ENCODE measurements around the gene RNF41.

The RNF41 gene

DNA sequence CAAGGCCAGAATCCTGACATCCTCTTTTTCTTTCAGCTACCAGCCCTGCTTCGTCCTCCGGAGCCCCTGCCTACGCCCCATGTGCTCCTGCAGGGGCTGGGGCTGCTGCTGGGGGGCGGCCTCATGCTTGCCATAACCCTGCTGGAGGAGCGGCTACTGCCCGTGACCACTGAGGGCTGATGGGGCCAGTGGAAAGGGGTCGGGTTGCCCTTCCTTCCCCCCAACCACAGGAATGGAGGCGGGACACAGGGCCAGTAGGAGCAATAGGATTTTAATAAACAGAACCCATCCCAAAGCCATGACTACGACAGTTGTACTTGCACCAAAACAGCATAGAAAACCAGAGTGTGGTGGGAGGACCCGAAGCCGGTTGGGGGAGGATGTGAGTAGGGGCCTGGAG is 15.8 kb upstream of the RNF41 start:
- no peak overlapping the region for H4K8ac ChIP-seq (ENCODE audit: low read depth, low read length)
- H3K4ac ChIP-seq (ENCODE audit: low read length): no peak overlapping the region
- no peak overlapping the region for H2AK5ac ChIP-seq (ENCODE audit: low read depth, low read length)
- H2BK120ac ChIP-seq (ENCODE audit: low read depth, low read length): no peak overlapping the region
- no CpG with 5 or more reads among the region's 11 CpGs for WGBS, 2 donors (ENCODE audit: extremely low coverage in 2 of 2, insufficient read length in 2 of 2, insufficient replicate concordance in 1 of 2)
- no peak overlapping the region for H2BK15ac ChIP-seq (ENCODE audit: low read length)
- no peak overlapping the region for H3K27ac ChIP-seq (replicated peaks; ENCODE audit: low read length)
- no peak overlapping the region for H3K14ac ChIP-seq (ENCODE audit: low read length)
- no peak overlapping the region for H3K9ac ChIP-seq (ENCODE audit: low read depth, low read length, poor library complexity)
- DNase-seq (ENCODE audit: low spot score): no peak
- peaks cover 4% of the 10 kb centered on the region for H3K79me1 ChIP-seq (ENCODE audit: low read depth, low read length)
- H3K36me3 ChIP-seq (replicated peaks in 1 of 2; ENCODE audit: control insufficient read depth in 2 of 2, insufficient read depth in 2 of 2, low read length in 2 of 2): peaks cover 39 to 64% of the 10 kb centered on the region in 2 donors
- no peaks in the 10 kb centered on the region for H3K27me3 ChIP-seq (ENCODE audit: control insufficient read depth in 3 of 3, insufficient read depth in 3 of 3, low read depth in 1 of 3, low read length in 3 of 3)
- peak overlapping the region; percentile 39 for H2BK5ac ChIP-seq (ENCODE audit: low read length)
- H3K23ac ChIP-seq (ENCODE audit: low read depth, low read length, poor library complexity): no peak overlapping the region
- no peak overlapping the region for H4K91ac ChIP-seq (ENCODE audit: low read depth, low read length, poor library complexity)
- peaks cover 0 to 2% of the 10 kb centered on the region in 2 donors for H3K4me1 ChIP-seq (ENCODE audit: control insufficient read depth in 2 of 2, insufficient read depth in 1 of 2, low read depth in 1 of 2, low read length in 2 of 2)
- peaks cover 5 to 7% of the 10 kb centered on the region in 2 donors for H3K9me3 ChIP-seq (replicated peaks in 1 of 2; ENCODE audit: control insufficient read depth in 2 of 2, insufficient read depth in 1 of 2, low read depth in 1 of 2, low read length in 2 of 2)
- H3K4me3 ChIP-seq (ENCODE audit: low read length in 2 of 2): no peak overlapping the region
- H3K18ac ChIP-seq (ENCODE audit: low read length): no peak overlapping the region
- no peak overlapping the region for H2AFZ ChIP-seq (ENCODE audit: low read length)
- H2BK12ac ChIP-seq (ENCODE audit: low read length): no peak overlapping the region
- no peak overlapping the region for H3K4me2 ChIP-seq (ENCODE audit: insufficient read depth, low read length, poor library complexity, severe bottlenecking)

DNA sequence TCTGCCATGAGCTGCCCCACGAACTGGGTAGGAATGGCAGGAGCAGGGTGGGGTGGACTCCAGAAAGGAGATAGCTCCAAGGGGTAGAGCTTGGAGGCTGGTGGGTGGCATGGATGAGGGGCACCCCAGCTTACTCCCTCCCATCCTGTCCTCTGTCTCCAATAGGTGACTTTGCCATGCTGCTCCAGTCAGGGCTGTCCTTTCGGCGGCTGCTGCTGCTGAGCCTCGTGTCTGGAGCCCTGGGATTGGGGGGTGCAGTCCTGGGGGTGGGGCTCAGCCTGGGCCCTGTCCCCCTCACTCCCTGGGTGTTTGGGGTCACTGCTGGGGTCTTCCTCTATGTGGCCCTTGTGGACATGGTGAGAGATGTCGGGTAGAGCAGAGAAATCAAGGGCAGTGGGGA is 15.3 kb upstream of the RNF41 start:
- H3K27me3 ChIP-seq (ENCODE audit: control insufficient read depth in 3 of 3, insufficient read depth in 3 of 3, low read depth in 1 of 3, low read length in 3 of 3): no peaks in the 10 kb centered on the region
- no CpG with 5 or more reads among the region's 5 CpGs for WGBS, 2 donors (ENCODE audit: extremely low coverage in 2 of 2, insufficient read length in 2 of 2, insufficient replicate concordance in 1 of 2)

DNA sequence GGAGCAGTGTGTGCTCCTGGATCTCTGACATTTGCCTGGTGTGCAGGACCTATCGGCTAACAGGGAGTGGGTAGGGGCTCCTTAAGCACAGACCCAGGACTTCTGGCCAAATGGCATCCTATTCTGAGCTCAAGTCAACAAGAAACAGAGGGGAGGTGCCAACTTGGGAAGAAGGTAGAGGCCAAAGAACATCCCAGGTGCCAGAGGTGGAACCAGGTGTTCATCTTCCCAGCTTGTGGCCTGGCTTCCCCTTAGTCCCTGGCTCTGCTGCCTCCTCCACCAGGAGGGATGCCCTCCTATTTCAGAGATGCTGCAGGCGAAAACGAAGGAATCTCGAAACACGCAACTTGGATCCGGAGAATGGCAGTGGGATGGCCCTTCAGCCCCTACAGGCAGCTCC is 14.4 kb upstream of the RNF41 start:
- Histone ChIP-seq H2BK120ac (ENCODE audit: low read depth, low read length) (no peak overlapping the region), H3K4me3 (ENCODE audit: low read length in 2 of 2) (no peak overlapping the region), H2BK15ac (ENCODE audit: low read length) (no peak overlapping the region), H3K27ac (replicated peaks; ENCODE audit: low read length) (no peak overlapping the region), H3K4ac (ENCODE audit: low read length) (no peak overlapping the region), H2AFZ (ENCODE audit: low read length) (no peak overlapping the region), H4K8ac (ENCODE audit: low read depth, low read length) (no peak overlapping the region), H2BK5ac (ENCODE audit: low read length) (no peak overlapping the region), H3K9ac (ENCODE audit: low read depth, low read length, poor library complexity) (no peak overlapping the region), H3K4me1 (ENCODE audit: control insufficient read depth in 2 of 2, insufficient read depth in 1 of 2, low read depth in 1 of 2, low read length in 2 of 2) (peaks cover 0 to 2% of the 10 kb centered on the region in 2 donors), H4K91ac (ENCODE audit: low read depth, low read length, poor library complexity) (no peak overlapping the region), H2BK12ac (ENCODE audit: low read length) (no peak overlapping the region), H2AK5ac (ENCODE audit: low read depth, low read length) (no peak overlapping the region), H3K18ac (ENCODE audit: low read length) (no peak overlapping the region), H3K23ac (ENCODE audit: low read depth, low read length, poor library complexity) (no peak overlapping the region), H3K36me3 (replicated peaks in 1 of 2; ENCODE audit: control insufficient read depth in 2 of 2, insufficient read depth in 2 of 2, low read length in 2 of 2) (peaks cover 28 to 49% of the 10 kb centered on the region in 2 donors), H3K4me2 (ENCODE audit: insufficient read depth, low read length, poor library complexity, severe bottlenecking) (no peak overlapping the region), H3K79me1 (ENCODE audit: low read depth, low read length) (no peaks in the 10 kb centered on the region), H3K27me3 (ENCODE audit: control insufficient read depth in 3 of 3, insufficient read depth in 3 of 3, low read depth in 1 of 3, low read length in 3 of 3) (no peaks in the 10 kb centered on the region), H3K14ac (ENCODE audit: low read length) (no peak overlapping the region), H3K9me3 (replicated peaks in 1 of 2; ENCODE audit: control insufficient read depth in 2 of 2, insufficient read depth in 1 of 2, low read depth in 1 of 2, low read length in 2 of 2) (peaks cover 0 to 2% of the 10 kb centered on the region in 2 donors)
- DNase-seq (ENCODE audit: low spot score): no peak
- no CpG with 5 or more reads among the region's 6 CpGs for WGBS, 2 donors (ENCODE audit: extremely low coverage in 2 of 2, insufficient read length in 2 of 2, insufficient replicate concordance in 1 of 2)

More for the DNA sequence above, 15.3 kb upstream of the RNF41 start:
- Histone ChIP-seq H3K9ac (ENCODE audit: low read depth, low read length, poor library complexity) (no peak overlapping the region), H2AFZ (ENCODE audit: low read length) (no peak overlapping the region), H3K23ac (ENCODE audit: low read depth, low read length, poor library complexity) (no peak overlapping the region), H2AK5ac (ENCODE audit: low read depth, low read length) (no peak overlapping the region), H4K91ac (ENCODE audit: low read depth, low read length, poor library complexity) (no peak overlapping the region), H2BK12ac (ENCODE audit: low read length) (no peak overlapping the region), H3K36me3 (replicated peaks in 1 of 2; ENCODE audit: control insufficient read depth in 2 of 2, insufficient read depth in 2 of 2, low read length in 2 of 2) (peaks cover 37 to 58% of the 10 kb centered on the region in 2 donors), H3K14ac (ENCODE audit: low read length) (no peak overlapping the region), H3K4ac (ENCODE audit: low read length) (no peak overlapping the region), H2BK15ac (ENCODE audit: low read length) (no peak overlapping the region), H3K4me2 (ENCODE audit: insufficient read depth, low read length, poor library complexity, severe bottlenecking) (no peak overlapping the region), H3K79me1 (ENCODE audit: low read depth, low read length) (peaks cover 2% of the 10 kb centered on the region), H3K4me3 (ENCODE audit: low read length in 2 of 2) (no peak overlapping the region), H4K8ac (ENCODE audit: low read depth, low read length) (no peak overlapping the region), H3K18ac (ENCODE audit: low read length) (no peak overlapping the region), H2BK120ac (ENCODE audit: low read depth, low read length) (no peak overlapping the region), H3K9me3 (replicated peaks in 1 of 2; ENCODE audit: control insufficient read depth in 2 of 2, insufficient read depth in 1 of 2, low read depth in 1 of 2, low read length in 2 of 2) (peaks cover 5 to 6% of the 10 kb centered on the region in 2 donors), H2BK5ac (ENCODE audit: low read length) (peak overlapping the region; percentile 39), H3K27ac (replicated peaks; ENCODE audit: low read length) (no peak overlapping the region), H3K4me1 (ENCODE audit: control insufficient read depth in 2 of 2, insufficient read depth in 1 of 2, low read depth in 1 of 2, low read length in 2 of 2) (peaks cover 0 to 2% of the 10 kb centered on the region in 2 donors)
- DNase-seq (ENCODE audit: low spot score): no peak

DNA sequence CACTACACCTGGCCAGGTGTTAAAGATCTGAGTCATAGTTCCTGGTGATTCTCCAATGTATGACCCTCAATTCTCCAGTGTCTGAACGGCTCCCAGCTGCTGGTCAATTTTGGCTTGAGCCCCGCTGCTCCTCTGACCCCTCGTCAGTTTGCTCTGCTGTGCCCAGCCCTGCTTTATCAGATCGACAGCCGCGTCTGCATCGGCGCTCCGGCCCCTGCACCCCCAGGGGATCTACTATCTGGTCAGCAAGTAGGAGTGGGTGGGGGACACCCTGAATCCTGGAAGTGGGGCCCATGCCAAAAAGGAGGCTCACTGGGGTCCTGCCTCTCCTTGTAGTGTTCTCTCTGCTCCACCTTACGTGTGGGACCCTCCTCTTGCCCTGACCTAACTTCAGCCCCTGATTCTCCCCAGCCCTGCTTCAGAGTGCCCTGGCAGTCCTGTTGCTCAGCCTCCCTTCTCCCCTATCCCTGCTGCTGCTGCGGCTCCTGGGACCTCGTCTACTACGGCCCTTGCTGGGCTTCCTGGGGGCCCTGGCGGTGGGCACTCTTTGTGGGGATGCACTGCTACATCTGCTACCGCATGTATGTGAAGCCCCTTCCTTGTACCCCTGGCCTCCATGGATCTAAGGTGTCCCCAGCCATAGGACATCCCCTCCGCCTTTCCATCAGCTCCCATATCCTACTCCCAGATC is 13.2 kb upstream of the RNF41 start:
- Histone ChIP-seq H3K4me2 (ENCODE audit: insufficient read depth, low read length, poor library complexity, severe bottlenecking) (no peak overlapping the region), H3K9ac (ENCODE audit: low read depth, low read length, poor library complexity) (peak overlapping the region; percentile 70), H3K27ac (replicated peaks; ENCODE audit: low read length) (no peak overlapping the region), H3K23ac (ENCODE audit: low read depth, low read length, poor library complexity) (no peak overlapping the region), H4K91ac (ENCODE audit: low read depth, low read length, poor library complexity) (no peak overlapping the region), H4K8ac (ENCODE audit: low read depth, low read length) (no peak overlapping the region), H2BK120ac (ENCODE audit: low read depth, low read length) (no peak overlapping the region), H3K4me3 (ENCODE audit: low read length in 2 of 2) (peak overlapping the region in 1 of 2 donors; percentile 32), H3K14ac (ENCODE audit: low read length) (no peak overlapping the region), H2AFZ (ENCODE audit: low read length) (no peak overlapping the region), H3K27me3 (ENCODE audit: control insufficient read depth in 3 of 3, insufficient read depth in 3 of 3, low read depth in 1 of 3, low read length in 3 of 3) (no peaks in the 10 kb centered on the region), H3K79me1 (ENCODE audit: low read depth, low read length) (no peaks in the 10 kb centered on the region), H3K36me3 (replicated peaks in 1 of 2; ENCODE audit: control insufficient read depth in 2 of 2, insufficient read depth in 2 of 2, low read length in 2 of 2) (peaks cover 21 to 37% of the 10 kb centered on the region in 2 donors), H3K9me3 (replicated peaks in 1 of 2; ENCODE audit: control insufficient read depth in 2 of 2, insufficient read depth in 1 of 2, low read depth in 1 of 2, low read length in 2 of 2) (peaks cover 0 to 2% of the 10 kb centered on the region in 2 donors), H2BK15ac (ENCODE audit: low read length) (no peak overlapping the region), H3K4me1 (ENCODE audit: control insufficient read depth in 2 of 2, insufficient read depth in 1 of 2, low read depth in 1 of 2, low read length in 2 of 2) (peaks cover 0 to 2% of the 10 kb centered on the region in 2 donors), H3K18ac (ENCODE audit: low read length) (no peak overlapping the region), H2BK12ac (ENCODE audit: low read length) (no peak overlapping the region), H2BK5ac (ENCODE audit: low read length) (no peak overlapping the region), H2AK5ac (ENCODE audit: low read depth, low read length) (peak overlapping the region; percentile 7), H3K4ac (ENCODE audit: low read length) (no peak overlapping the region)
- no peak for DNase-seq (ENCODE audit: low spot score)
- WGBS, 2 donors (ENCODE audit: extremely low coverage in 2 of 2, insufficient read length in 2 of 2, insufficient replicate concordance in 1 of 2): no CpG with 5 or more reads among the region's 16 CpGs

Measured in neuronal stem cell (in vitro differentiated cells).